ENCODE results near the gene GPR37L1. TPM values are rescaled to one million over a fixed set of nuclear protein-coding genes. Genes with fewer than 3 reads are reported as not detected.

Gene GPR37L1
- total RNA-seq, 1 donor from 2014 or later = not detected

- DNase-seq (ENCODE audit: low spot score) = no peak
- Mint-ChIP-seq H3K4me1 (ENCODE audit: low read depth) (no peaks in the 10 kb centered on the region), H3K27me3 (ENCODE audit: insufficient read depth) (peaks cover 4% of the 10 kb centered on the region), H3K4me3 (no peak overlapping the region), H3K36me3 (ENCODE audit: low read depth) (no peaks in the 10 kb centered on the region), H3K27ac (no peak overlapping the region), H3K9me3 (no peaks in the 10 kb centered on the region)
- intact Hi-C loops (cut with micrococcal nuclease) = no loop called here
These were observed 4.8 kb upstream of the GPR37L1 start for GRCh38 chr1:202117898-202118371.

- DNase-seq (ENCODE audit: low spot score) = no peak
- Mint-ChIP-seq H3K36me3 (ENCODE audit: low read depth) (no peaks in the 10 kb centered on the region), H3K27ac (no peak overlapping the region), H3K4me1 (ENCODE audit: low read depth) (no peaks in the 10 kb centered on the region), H3K9me3 (no peaks in the 10 kb centered on the region), H3K4me3 (no peak overlapping the region), H3K27me3 (ENCODE audit: insufficient read depth) (peaks cover 6% of the 10 kb centered on the region)
- intact Hi-C loops (cut with micrococcal nuclease) = no loop called here
These were observed 1.7 kb upstream of the GPR37L1 start for GRCh38 chr1:202121006-202121405.

- Mint-ChIP-seq H3K36me3 (ENCODE audit: low read depth) (no peaks in the 10 kb centered on the region), H3K4me1 (ENCODE audit: low read depth) (no peaks in the 10 kb centered on the region), H3K27me3 (ENCODE audit: insufficient read depth) (peaks cover 8% of the 10 kb centered on the region), H3K27ac (no peak overlapping the region), H3K4me3 (no peak overlapping the region), H3K9me3 (no peaks in the 10 kb centered on the region)
- no peak for DNase-seq (ENCODE audit: low spot score)
- intact Hi-C loops (cut with micrococcal nuclease) = no loop called here
These were observed 658 bp downstream of the GPR37L1 start for GRCh38 chr1:202123336-202123813.

GRCh38 chr1:202124142-202124541 lies 1.4 kb downstream of the GPR37L1 start:
- H3K27me3 Mint-ChIP-seq (ENCODE audit: insufficient read depth) = peaks cover 8% of the 10 kb centered on the region
- no peaks in the 10 kb centered on the region for H3K4me1 Mint-ChIP-seq (ENCODE audit: low read depth)
- H3K9me3 Mint-ChIP-seq = no peaks in the 10 kb centered on the region
- no peak for DNase-seq (ENCODE audit: low spot score)
- H3K4me3 Mint-ChIP-seq = no peak overlapping the region
- intact Hi-C loops (cut with micrococcal nuclease) = no loop called here
- H3K36me3 Mint-ChIP-seq (ENCODE audit: low read depth) = no peaks in the 10 kb centered on the region
- no peak overlapping the region for H3K27ac Mint-ChIP-seq

- no peak for DNase-seq (ENCODE audit: low spot score)
- Mint-ChIP-seq H3K4me1 (ENCODE audit: low read depth) (no peaks in the 10 kb centered on the region), H3K27me3 (ENCODE audit: insufficient read depth) (peaks cover 8% of the 10 kb centered on the region), H3K36me3 (ENCODE audit: low read depth) (no peaks in the 10 kb centered on the region), H3K27ac (no peak overlapping the region), H3K4me3 (no peak overlapping the region), H3K9me3 (no peaks in the 10 kb centered on the region)
- intact Hi-C loops (cut with micrococcal nuclease) = no loop called here
These were observed 2.9 kb downstream of the GPR37L1 start for GRCh38 chr1:202125611-202126010.

- Mint-ChIP-seq H3K4me3 (no peak overlapping the region), H3K27me3 (ENCODE audit: insufficient read depth) (peaks cover 8% of the 10 kb centered on the region), H3K36me3 (ENCODE audit: low read depth) (no peaks in the 10 kb centered on the region), H3K9me3 (no peaks in the 10 kb centered on the region), H3K4me1 (ENCODE audit: low read depth) (no peaks in the 10 kb centered on the region), H3K27ac (no peak overlapping the region)
- intact Hi-C loops (cut with micrococcal nuclease) = no loop called here
- no peak for DNase-seq (ENCODE audit: low spot score)
These were observed 3.7 kb downstream of the GPR37L1 start for GRCh38 chr1:202126426-202126825.

- intact Hi-C loops (cut with micrococcal nuclease) = no loop called here
- H3K4me1 Mint-ChIP-seq (ENCODE audit: low read depth) = no peaks in the 10 kb centered on the region
These were observed 4.3 kb downstream of the GPR37L1 start for GRCh38 chr1:202127061-202127460.

GRCh38 chr1:202127836-202128622 lies 5.3 kb downstream of the GPR37L1 start:
- intact Hi-C loops (cut with micrococcal nuclease) = no loop called here
- no peaks in the 10 kb centered on the region for H3K9me3 Mint-ChIP-seq

More at GRCh38 chr1:202127061-202127460, 4.3 kb downstream of the GPR37L1 start:
- Mint-ChIP-seq H3K36me3 (ENCODE audit: low read depth) (no peaks in the 10 kb centered on the region), H3K27ac (no peak overlapping the region), H3K27me3 (ENCODE audit: insufficient read depth) (peaks cover 8% of the 10 kb centered on the region), H3K4me3 (no peak overlapping the region), H3K9me3 (no peaks in the 10 kb centered on the region)
- no peak for DNase-seq (ENCODE audit: low spot score)

GRCh38 chr1:202129453-202130296 lies 7.0 kb downstream of the GPR37L1 start:
- intact Hi-C loops (cut with micrococcal nuclease) = no loop called here
- Mint-ChIP-seq H3K27ac (no peak overlapping the region), H3K36me3 (ENCODE audit: low read depth) (peaks cover 3% of the 10 kb centered on the region), H3K27me3 (ENCODE audit: insufficient read depth) (peaks cover 6% of the 10 kb centered on the region), H3K4me1 (ENCODE audit: low read depth) (no peaks in the 10 kb centered on the region), H3K9me3 (no peaks in the 10 kb centered on the region), H3K4me3 (no peak overlapping the region)
- no peak for DNase-seq (ENCODE audit: low spot score)

More at GRCh38 chr1:202127836-202128622, 5.3 kb downstream of the GPR37L1 start:
- H3K4me1 Mint-ChIP-seq (ENCODE audit: low read depth) = no peaks in the 10 kb centered on the region
- DNase-seq (ENCODE audit: low spot score) = no peak
- no peaks in the 10 kb centered on the region for H3K36me3 Mint-ChIP-seq (ENCODE audit: low read depth)
- no peak overlapping the region for H3K4me3 Mint-ChIP-seq
- peaks cover 8% of the 10 kb centered on the region for H3K27me3 Mint-ChIP-seq (ENCODE audit: insufficient read depth)
- H3K27ac Mint-ChIP-seq = no peak overlapping the region

GRCh38 chr1:202130297-202130721 lies 7.6 kb downstream of the GPR37L1 start:
- Mint-ChIP-seq H3K4me3 (no peak overlapping the region), H3K27ac (no peak overlapping the region), H3K36me3 (ENCODE audit: low read depth) (peaks cover 5% of the 10 kb centered on the region), H3K4me1 (ENCODE audit: low read depth) (no peaks in the 10 kb centered on the region), H3K27me3 (ENCODE audit: insufficient read depth) (peaks cover 3% of the 10 kb centered on the region), H3K9me3 (no peaks in the 10 kb centered on the region)
- DNase-seq (ENCODE audit: low spot score) = no peak
- intact Hi-C loops (cut with micrococcal nuclease) = no loop called here

- no peak for DNase-seq (ENCODE audit: low spot score)
- no peaks in the 10 kb centered on the region for H3K4me1 Mint-ChIP-seq (ENCODE audit: low read depth)
- intact Hi-C loops (cut with micrococcal nuclease) = no loop called here
- no peak overlapping the region for H3K4me3 Mint-ChIP-seq
- peaks cover 5% of the 10 kb centered on the region for H3K36me3 Mint-ChIP-seq (ENCODE audit: low read depth)
- peaks cover 2% of the 10 kb centered on the region for H3K27me3 Mint-ChIP-seq (ENCODE audit: insufficient read depth)
- no peaks in the 10 kb centered on the region for H3K9me3 Mint-ChIP-seq
- H3K27ac Mint-ChIP-seq = no peak overlapping the region
These were observed 8.3 kb downstream of the GPR37L1 start for GRCh38 chr1:202130816-202131522.

- H3K4me1 Mint-ChIP-seq (ENCODE audit: low read depth) = no peaks in the 10 kb centered on the region
- no peaks in the 10 kb centered on the region for H3K9me3 Mint-ChIP-seq
- DNase-seq (ENCODE audit: low spot score) = no peak
- no peak overlapping the region for H3K4me3 Mint-ChIP-seq
- intact Hi-C loops (cut with micrococcal nuclease) = no loop called here
- no peak overlapping the region for H3K27ac Mint-ChIP-seq
- H3K27me3 Mint-ChIP-seq (ENCODE audit: insufficient read depth) = peaks cover under 1% of the 10 kb centered on the region
- peaks cover 5% of the 10 kb centered on the region for H3K36me3 Mint-ChIP-seq (ENCODE audit: low read depth)
These were observed 9.5 kb downstream of the GPR37L1 start for GRCh38 chr1:202131956-202132821.

Data from activated T-helper 1 cell treated with anti-CD3 and anti-CD28 coated beads, Interleukin-12 subunit alpha, Interleukin-12 subunit beta, Interleukin-2, Interleukin-4 antibody, amounts not matched to agents 30 ng/mL and 10 ng/mL and 1 ng/mL, durations not matched to agents 14 hours and 24 hours and 36 hours (primary cell).